ENCODE results near the gene AOAH.
"Not testable (repeated sequence)": the region's sequence is repeated elsewhere in the genome, so short reads cannot be mapped to it uniquely, and the experiment has no call there.

Gene AOAH

GRCh38 chr7:36504617-36505016 lies 219.7 kb downstream of the AOAH start:
- DNase-seq; H3K27ac ChIP-seq (ENCODE audit: insufficient read depth in 1 of 2, low read depth in 1 of 2, low read length in 2 of 2, poor library complexity in 1 of 2, severe bottlenecking in 2 of 2); H3K27me3 ChIP-seq (replicated peaks in 2 of 5; ENCODE audit: control insufficient read depth in 4 of 5, insufficient read depth in 5 of 5, low read length in 4 of 5); POLR2A ChIA-PET; H3K36me3 ChIP-seq (ENCODE audit: control insufficient read depth in 4 of 4, insufficient read depth in 4 of 4, low read length in 3 of 4); H3K4me1 ChIP-seq (ENCODE audit: control extremely low read depth in 1 of 4, control insufficient read depth in 4 of 4, insufficient read depth in 4 of 4, low read length in 3 of 4); H3K9me3 ChIP-seq (ENCODE audit: control extremely low read depth in 1 of 5, control insufficient read depth in 4 of 5, insufficient read depth in 2 of 5, low read depth in 1 of 5, low read length in 4 of 5); H3K4me3 ChIP-seq (ENCODE audit: control insufficient read depth in 1 of 7, extremely low read depth in 1 of 7, insufficient read depth in 4 of 7, low read depth in 2 of 7, low read length in 6 of 7): not testable (repeated sequence)
- CTCF ChIA-PET = interaction anchor here (1.3 kb wide), 1 partner anchor 17 kb away, joined by 3 read pairs; no protein-coding TSS in a partner anchor
- 99% methylated on average over 5 of the region's 5 CpGs for whole genome bisulfite sequencing (ENCODE audit: insufficient coverage)

GRCh38 chr7:36504216-36504615 lies 220.1 kb downstream of the AOAH start:
- H3K9me3 ChIP-seq (ENCODE audit: control extremely low read depth in 1 of 5, control insufficient read depth in 4 of 5, insufficient read depth in 2 of 5, low read depth in 1 of 5, low read length in 4 of 5); H3K27ac ChIP-seq (ENCODE audit: insufficient read depth in 1 of 2, low read depth in 1 of 2, low read length in 2 of 2, poor library complexity in 1 of 2, severe bottlenecking in 2 of 2); DNase-seq; H3K4me1 ChIP-seq (ENCODE audit: control extremely low read depth in 1 of 4, control insufficient read depth in 4 of 4, insufficient read depth in 4 of 4, low read length in 3 of 4); H3K27me3 ChIP-seq (replicated peaks in 2 of 5; ENCODE audit: control insufficient read depth in 4 of 5, insufficient read depth in 5 of 5, low read length in 4 of 5); H3K4me3 ChIP-seq (ENCODE audit: control insufficient read depth in 1 of 7, extremely low read depth in 1 of 7, insufficient read depth in 4 of 7, low read depth in 2 of 7, low read length in 6 of 7); POLR2A ChIA-PET; H3K36me3 ChIP-seq (ENCODE audit: control insufficient read depth in 4 of 4, insufficient read depth in 4 of 4, low read length in 3 of 4): not testable (repeated sequence)
- WGBS (ENCODE audit: insufficient coverage) = 97% methylated on average over 17 of the region's 17 CpGs
- CTCF ChIA-PET = interaction anchor here (1.3 kb wide), 1 partner anchor 16 kb away, joined by 3 read pairs; no protein-coding TSS in a partner anchor

GRCh38 chr7:36497775-36498174 lies 226.5 kb downstream of the AOAH start:
- Histone ChIP-seq H3K4me3 (ENCODE audit: control insufficient read depth in 1 of 7, extremely low read depth in 1 of 7, insufficient read depth in 4 of 7, low read depth in 2 of 7, low read length in 6 of 7) (no peak overlapping the region), H3K9me3 (ENCODE audit: control extremely low read depth in 1 of 5, control insufficient read depth in 4 of 5, insufficient read depth in 2 of 5, low read depth in 1 of 5, low read length in 4 of 5) (peaks cover 0 to 2% (median 0%) of the 10 kb centered on the region in 5 experiments), H3K27me3 (replicated peaks in 2 of 5; ENCODE audit: control insufficient read depth in 4 of 5, insufficient read depth in 5 of 5, low read length in 4 of 5) (no peaks in the 10 kb centered on the region), H3K27ac (ENCODE audit: insufficient read depth in 1 of 2, low read depth in 1 of 2, low read length in 2 of 2, poor library complexity in 1 of 2, severe bottlenecking in 2 of 2) (no peak overlapping the region), H3K36me3 (ENCODE audit: control insufficient read depth in 4 of 4, insufficient read depth in 4 of 4, low read length in 3 of 4) (no peaks in the 10 kb centered on the region), H3K4me1 (ENCODE audit: control extremely low read depth in 1 of 4, control insufficient read depth in 4 of 4, insufficient read depth in 4 of 4, low read length in 3 of 4) (no peaks in the 10 kb centered on the region)
- DNase-seq = no peak
- POLR2A ChIA-PET = no interaction called here
- CTCF ChIA-PET = interaction anchor here (1.1 to 1.3 kb wide), 2 partner anchors 10 to 11 kb away, joined by 3 to 4 read pairs; no protein-coding TSS in a partner anchor
- 80% methylated on average over 2 of the region's 4 CpGs for WGBS (ENCODE audit: insufficient coverage)

GRCh38 chr7:36497176-36497575 lies 227.1 kb downstream of the AOAH start:
- H3K27me3 ChIP-seq (replicated peaks in 2 of 5; ENCODE audit: control insufficient read depth in 4 of 5, insufficient read depth in 5 of 5, low read length in 4 of 5); H3K27ac ChIP-seq (ENCODE audit: insufficient read depth in 1 of 2, low read depth in 1 of 2, low read length in 2 of 2, poor library complexity in 1 of 2, severe bottlenecking in 2 of 2); H3K4me1 ChIP-seq (ENCODE audit: control extremely low read depth in 1 of 4, control insufficient read depth in 4 of 4, insufficient read depth in 4 of 4, low read length in 3 of 4); POLR2A ChIA-PET; DNase-seq; H3K4me3 ChIP-seq (ENCODE audit: control insufficient read depth in 1 of 7, extremely low read depth in 1 of 7, insufficient read depth in 4 of 7, low read depth in 2 of 7, low read length in 6 of 7); H3K9me3 ChIP-seq (ENCODE audit: control extremely low read depth in 1 of 5, control insufficient read depth in 4 of 5, insufficient read depth in 2 of 5, low read depth in 1 of 5, low read length in 4 of 5); H3K36me3 ChIP-seq (ENCODE audit: control insufficient read depth in 4 of 4, insufficient read depth in 4 of 4, low read length in 3 of 4): not testable (repeated sequence)
- WGBS (ENCODE audit: insufficient coverage) = 100% methylated on average over 2 of the region's 6 CpGs
- CTCF ChIA-PET = interaction anchor here (1.3 to 1.5 kb wide), 2 partner anchors 11 to 174 kb away, joined by 3 to 4 read pairs; no protein-coding TSS in a partner anchor

- 100% methylated on average over 1 of the region's 6 CpGs for WGBS (ENCODE audit: insufficient coverage)
- H3K4me1 ChIP-seq (ENCODE audit: control extremely low read depth in 1 of 4, control insufficient read depth in 4 of 4, insufficient read depth in 4 of 4, low read length in 3 of 4) = no peaks in the 10 kb centered on the region
- DNase-seq = no peak
- H3K9me3 ChIP-seq (ENCODE audit: control extremely low read depth in 1 of 5, control insufficient read depth in 4 of 5, insufficient read depth in 2 of 5, low read depth in 1 of 5, low read length in 4 of 5) = peaks cover 0 to 5% (median 0%) of the 10 kb centered on the region in 5 experiments
- no peak overlapping the region for H3K27ac ChIP-seq (ENCODE audit: insufficient read depth in 1 of 2, low read depth in 1 of 2, low read length in 2 of 2, poor library complexity in 1 of 2, severe bottlenecking in 2 of 2)
- no peaks in the 10 kb centered on the region for H3K27me3 ChIP-seq (replicated peaks in 2 of 5; ENCODE audit: control insufficient read depth in 4 of 5, insufficient read depth in 5 of 5, low read length in 4 of 5)
- POLR2A ChIA-PET = no interaction called here
- H3K4me3 ChIP-seq (ENCODE audit: control insufficient read depth in 1 of 7, extremely low read depth in 1 of 7, insufficient read depth in 4 of 7, low read depth in 2 of 7, low read length in 6 of 7) = no peak overlapping the region
- H3K36me3 ChIP-seq (ENCODE audit: control insufficient read depth in 4 of 4, insufficient read depth in 4 of 4, low read length in 3 of 4) = no peaks in the 10 kb centered on the region
- CTCF ChIA-PET = interaction anchor here (1.5 kb wide), 1 partner anchor 175 kb away, joined by 4 read pairs; no protein-coding TSS in a partner anchor
Observed at GRCh38 chr7:36496576-36496975, 227.7 kb downstream of the AOAH start.

GRCh38 chr7:36491317-36491716 lies 233.0 kb downstream of the AOAH start:
- POLR2A ChIA-PET = no interaction called here
- CTCF ChIA-PET = interaction anchor here (0.8 to 8.2 kb wide), 6 partner anchors 17 to 707 kb away, joined by 3 to 68 read pairs (median 16); no protein-coding TSS in a partner anchor
- H3K27ac ChIP-seq (ENCODE audit: insufficient read depth in 1 of 2, low read depth in 1 of 2, low read length in 2 of 2, poor library complexity in 1 of 2, severe bottlenecking in 2 of 2) = no peak overlapping the region
- H3K4me1 ChIP-seq (ENCODE audit: control extremely low read depth in 1 of 4, control insufficient read depth in 4 of 4, insufficient read depth in 4 of 4, low read length in 3 of 4) = peaks cover 0 to 1% (median 0%) of the 10 kb centered on the region in 4 experiments
- H3K27me3 ChIP-seq (replicated peaks in 2 of 5; ENCODE audit: control insufficient read depth in 4 of 5, insufficient read depth in 5 of 5, low read length in 4 of 5) = no peaks in the 10 kb centered on the region
- 100% methylated on average over 1 of the region's 3 CpGs for WGBS (ENCODE audit: insufficient coverage)
- H3K9me3 ChIP-seq (ENCODE audit: control extremely low read depth in 1 of 5, control insufficient read depth in 4 of 5, insufficient read depth in 2 of 5, low read depth in 1 of 5, low read length in 4 of 5) = peaks cover 0 to 5% (median 0%) of the 10 kb centered on the region in 5 experiments
- DNase-seq = no peak
- no peak overlapping the region for H3K4me3 ChIP-seq (ENCODE audit: control insufficient read depth in 1 of 7, extremely low read depth in 1 of 7, insufficient read depth in 4 of 7, low read depth in 2 of 7, low read length in 6 of 7)
- no peaks in the 10 kb centered on the region for H3K36me3 ChIP-seq (ENCODE audit: control insufficient read depth in 4 of 4, insufficient read depth in 4 of 4, low read length in 3 of 4)

GRCh38 chr7:36490419-36490830 lies 233.9 kb downstream of the AOAH start:
- H3K4me1 ChIP-seq (ENCODE audit: control extremely low read depth in 1 of 4, control insufficient read depth in 4 of 4, insufficient read depth in 4 of 4, low read length in 3 of 4) = peaks cover 0 to 8% (median 1%) of the 10 kb centered on the region in 4 experiments
- H3K4me3 ChIP-seq (ENCODE audit: control insufficient read depth in 1 of 7, extremely low read depth in 1 of 7, insufficient read depth in 4 of 7, low read depth in 2 of 7, low read length in 6 of 7) = no peak overlapping the region
- WGBS (ENCODE audit: insufficient coverage) = 67% methylated on average over 3 of the region's 3 CpGs
- H3K9me3 ChIP-seq (ENCODE audit: control extremely low read depth in 1 of 5, control insufficient read depth in 4 of 5, insufficient read depth in 2 of 5, low read depth in 1 of 5, low read length in 4 of 5) = peaks cover 0 to 5% (median 0%) of the 10 kb centered on the region in 5 experiments
- ChIA-PET CTCF (interaction anchor here (1.1 to 8.2 kb wide), 11 partner anchors 16 to 692 kb away, joined by 3 to 68 read pairs (median 4); no protein-coding TSS in a partner anchor), POLR2A (no interaction called here)
- H3K27me3 ChIP-seq (replicated peaks in 2 of 5; ENCODE audit: control insufficient read depth in 4 of 5, insufficient read depth in 5 of 5, low read length in 4 of 5) = no peaks in the 10 kb centered on the region
- no peak overlapping the region for H3K27ac ChIP-seq (ENCODE audit: insufficient read depth in 1 of 2, low read depth in 1 of 2, low read length in 2 of 2, poor library complexity in 1 of 2, severe bottlenecking in 2 of 2)
- H3K36me3 ChIP-seq (ENCODE audit: control insufficient read depth in 4 of 4, insufficient read depth in 4 of 4, low read length in 3 of 4) = no peaks in the 10 kb centered on the region
- DNase-seq = no peak
